HG03196 (cell line): Measurements from ENCODE around the gene DDX11.
"Not testable (repeated sequence)": the region's sequence is repeated elsewhere in the genome, so short reads cannot be mapped to it uniquely, and the experiment has no call there.

Source experiments
- ATAC-seq: cut with Tn5 transposase; IDR thresholded peaks from one replicate; pipeline ENCODE4 v1.9.1; 2021; ENCODE audit not compliant: unreplicated experiment

Gene DDX11

GRCh38 chr12:31073527-31074332 is at the start of gene DDX11:
DDX11 (plus strand) TSS chr12:31073860; CDS start chr12:31078394, 4,534 bp downstream.
- peak; percentile 97 for ATAC-seq

DNA sequence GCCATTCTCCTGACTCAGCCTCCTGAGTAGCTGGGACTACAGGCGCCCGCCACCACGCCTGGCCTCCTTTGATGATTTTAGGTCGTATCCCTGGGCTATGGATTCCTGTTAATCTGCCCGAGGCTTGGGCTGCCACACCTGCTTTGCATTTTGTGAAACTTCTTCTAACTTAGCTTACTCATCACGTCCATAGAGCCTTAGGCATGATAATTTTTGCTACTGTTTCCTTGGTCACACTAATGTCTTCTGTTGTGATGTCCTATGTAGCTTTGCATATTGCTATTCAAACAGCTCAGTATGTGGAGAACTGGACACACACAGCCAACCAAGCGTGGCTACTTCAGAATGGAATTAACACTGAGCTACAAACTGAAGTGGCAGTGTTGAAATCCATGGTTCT is 47.5 kb upstream of the DDX11 start:
- no peak for ATAC-seq

GRCh38 chr12:31027006-31027405 is 46.7 kb upstream of the DDX11 start:
- ATAC-seq, result not testable (repeated sequence)

DNA sequence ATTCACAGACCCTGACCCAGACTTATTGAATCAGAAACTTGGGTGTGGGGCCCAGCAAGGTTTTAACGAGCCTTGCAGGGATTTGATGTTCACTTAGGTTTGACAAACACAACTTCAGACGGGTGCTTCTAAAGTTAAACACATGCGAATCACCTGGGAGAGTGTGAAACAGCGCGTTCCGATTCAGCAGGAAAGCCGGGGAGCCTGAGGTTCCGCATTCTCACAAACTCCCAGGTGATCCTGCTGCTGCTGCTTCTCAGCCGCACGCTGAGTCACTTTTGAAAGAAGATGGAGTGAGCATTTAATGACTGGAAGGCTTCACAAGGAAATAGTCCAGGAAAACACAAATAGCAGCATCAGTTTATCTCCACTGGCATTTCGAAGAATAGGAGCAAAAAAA is 44.2 kb upstream of the DDX11 start:
- no peak for ATAC-seq

GRCh38 chr12:31029916-31030562 is 43.6 kb upstream of the DDX11 start:
- ATAC-seq, result no peak

DNA sequence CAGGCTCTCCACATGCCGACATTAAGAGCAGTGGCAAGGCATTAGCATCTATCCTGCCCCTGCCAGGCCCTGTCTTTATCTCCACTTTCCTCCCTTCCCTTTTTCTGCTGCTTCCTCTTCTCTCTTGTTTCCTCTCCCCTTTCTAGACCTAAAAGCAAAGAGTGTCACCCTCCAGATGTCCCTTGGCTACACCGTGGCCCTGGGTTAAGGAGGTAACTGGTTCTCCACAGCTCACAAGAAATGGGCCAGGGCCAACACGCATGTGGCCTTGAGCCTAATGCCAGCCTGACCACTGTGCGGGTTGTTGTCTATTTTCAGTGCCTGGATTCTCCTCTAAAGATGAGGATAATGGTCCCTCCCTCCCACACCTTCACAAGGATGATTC is 41.7 kb upstream of the DDX11 start:
- ATAC-seq, result no peak

DNA sequence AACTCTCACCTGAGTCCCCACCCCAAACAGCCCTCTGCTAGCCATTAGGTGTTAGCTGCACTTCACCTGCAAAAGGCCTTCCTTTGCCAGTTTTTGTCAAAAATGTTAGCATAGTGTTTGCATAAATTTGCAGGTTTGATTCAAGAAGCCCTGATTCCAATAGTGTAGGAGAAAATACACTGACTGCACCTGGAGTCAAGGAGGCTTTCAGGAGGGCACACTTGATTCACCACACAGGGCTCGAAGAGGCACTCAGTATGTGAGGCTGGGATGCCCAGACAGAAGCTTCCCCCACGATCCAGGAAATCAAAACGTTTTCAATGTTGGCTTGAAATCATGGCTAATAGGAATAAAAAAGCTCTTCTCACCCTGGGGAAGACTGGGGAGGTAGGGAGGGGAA is 40.5 kb upstream of the DDX11 start:
- no peak for ATAC-seq

- ATAC-seq, result no peak
These were observed 40.0 kb upstream of the DDX11 start for GRCh38 chr12:31033681-31034080.

DNA sequence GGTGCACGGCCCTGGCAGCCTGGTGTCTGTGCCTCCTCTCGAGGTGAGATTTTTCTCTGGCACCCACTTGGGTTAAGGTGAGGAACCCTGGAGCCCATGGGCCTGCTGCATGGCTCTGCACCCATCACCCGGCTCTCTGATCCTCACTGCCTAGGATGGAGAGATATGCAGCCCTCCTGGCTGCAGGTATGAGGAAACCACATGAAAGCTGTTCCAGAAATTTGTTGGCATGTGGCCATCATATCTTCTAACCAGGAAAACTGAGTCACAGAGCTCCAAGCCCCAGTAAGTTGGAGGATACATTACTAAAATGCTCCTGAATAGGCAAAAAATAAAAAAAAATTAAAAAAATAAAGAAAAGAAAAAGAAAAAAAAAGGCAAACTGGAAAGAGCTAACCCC is 39.3 kb upstream of the DDX11 start:
- ATAC-seq, result no peak

- no peak for ATAC-seq
These were observed 38.4 kb upstream of the DDX11 start for GRCh38 chr12:31035226-31035625.

DNA sequence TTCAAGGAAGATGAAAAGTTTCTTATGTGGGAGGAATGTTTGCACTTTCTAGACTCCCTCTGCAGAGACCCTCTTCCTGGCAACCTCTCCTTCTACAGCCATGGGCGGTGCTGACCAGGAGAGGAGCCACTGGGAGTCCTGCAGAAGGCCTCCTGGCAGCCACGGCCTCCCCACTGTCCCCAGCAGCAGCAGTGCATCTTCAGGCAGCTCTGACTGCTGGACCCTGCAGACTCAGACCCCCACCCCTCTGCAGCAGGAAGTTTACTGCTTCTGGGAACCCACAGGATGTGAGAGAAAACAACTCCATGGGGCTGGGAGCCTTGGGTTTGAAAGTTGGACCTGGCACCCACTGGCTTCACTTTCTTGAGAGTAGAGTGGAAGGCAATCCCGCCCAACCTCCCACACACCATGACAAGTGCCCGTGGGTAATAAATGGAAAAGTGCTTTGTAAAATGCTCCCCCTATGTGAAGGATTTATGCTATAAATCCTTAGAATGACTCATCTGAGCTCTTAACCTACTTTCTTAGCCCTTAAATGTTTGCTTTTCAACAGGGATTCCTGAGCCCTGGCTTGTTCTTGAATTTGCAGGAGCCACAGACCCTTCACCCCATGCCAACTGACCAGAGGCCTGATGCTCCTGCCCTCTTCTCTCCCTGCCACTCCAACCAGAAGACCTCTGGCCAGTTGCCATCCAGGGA is 37.5 kb upstream of the DDX11 start:
- ATAC-seq, result no peak

DNA sequence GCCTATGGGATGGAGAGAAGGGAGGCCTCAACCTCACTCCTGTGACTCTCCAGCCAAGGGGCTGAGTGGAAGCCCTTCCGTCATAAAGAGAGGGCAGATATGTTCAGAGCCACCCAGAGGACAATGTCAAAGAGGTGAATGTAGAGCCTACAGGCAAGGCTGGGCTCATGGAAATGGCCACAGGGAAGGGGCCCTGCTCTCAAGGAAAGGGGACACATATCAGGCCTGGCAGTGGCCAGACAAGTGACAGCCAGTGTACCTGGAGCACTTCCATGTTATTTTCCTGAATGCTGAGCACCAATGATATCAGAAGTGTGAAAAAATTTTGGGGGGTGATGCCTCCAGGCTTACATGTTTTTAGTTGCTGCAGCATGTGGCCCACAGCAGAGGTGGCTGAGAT is 36.6 kb upstream of the DDX11 start:
- ATAC-seq, result no peak

DNA sequence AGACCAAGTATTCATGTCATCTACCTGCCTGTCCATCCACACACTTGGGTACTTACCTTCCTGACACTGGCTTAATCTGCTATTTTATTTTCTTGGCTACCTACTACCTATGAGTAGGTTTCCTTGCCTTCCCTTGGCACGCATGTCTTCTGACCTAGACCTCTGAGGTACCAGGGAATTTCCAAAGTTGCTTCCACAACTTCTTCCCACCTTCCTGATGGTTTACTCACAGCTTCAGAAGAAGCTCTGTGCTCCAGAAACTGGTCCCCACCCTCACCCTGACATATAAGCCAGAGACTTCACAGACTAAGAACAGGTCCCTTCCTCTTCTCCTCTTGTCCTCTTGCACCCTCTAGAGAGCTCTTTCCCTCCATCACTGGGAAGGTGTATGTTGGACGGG is 35.7 kb upstream of the DDX11 start:
- no peak for ATAC-seq

- ATAC-seq, result no peak
These were observed 32.6 kb upstream of the DDX11 start for GRCh38 chr12:31041033-31041564.

DNA sequence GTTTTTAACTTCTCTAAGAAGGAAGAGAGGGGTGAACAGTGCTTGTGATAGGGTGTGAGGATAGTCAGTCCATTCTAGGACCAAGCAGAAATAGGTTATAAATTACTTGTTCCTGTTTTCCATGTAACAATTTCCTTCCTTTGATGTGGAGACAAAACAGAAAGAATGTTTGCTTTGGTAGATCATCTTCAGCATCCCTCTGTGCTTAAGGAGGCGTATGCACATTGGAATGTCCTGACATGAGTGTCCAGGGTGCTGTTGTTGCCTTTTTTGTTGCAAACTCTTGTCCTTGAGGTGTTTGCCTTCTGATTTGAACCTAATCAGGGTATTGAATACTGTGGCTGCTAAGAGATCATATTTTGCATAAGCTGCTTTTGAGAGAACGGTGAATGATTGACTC is 23.5 kb upstream of the DDX11 start:
- not testable (repeated sequence) for ATAC-seq

GRCh38 chr12:31050548-31050947 is 23.1 kb upstream of the DDX11 start:
- ATAC-seq, result not testable (repeated sequence)

GRCh38 chr12:31051692-31052091 is 22.0 kb upstream of the DDX11 start:
- ATAC-seq, result peak; percentile 60

GRCh38 chr12:31052121-31052520 is 21.5 kb upstream of the DDX11 start:
- not testable (repeated sequence) for ATAC-seq

DNA sequence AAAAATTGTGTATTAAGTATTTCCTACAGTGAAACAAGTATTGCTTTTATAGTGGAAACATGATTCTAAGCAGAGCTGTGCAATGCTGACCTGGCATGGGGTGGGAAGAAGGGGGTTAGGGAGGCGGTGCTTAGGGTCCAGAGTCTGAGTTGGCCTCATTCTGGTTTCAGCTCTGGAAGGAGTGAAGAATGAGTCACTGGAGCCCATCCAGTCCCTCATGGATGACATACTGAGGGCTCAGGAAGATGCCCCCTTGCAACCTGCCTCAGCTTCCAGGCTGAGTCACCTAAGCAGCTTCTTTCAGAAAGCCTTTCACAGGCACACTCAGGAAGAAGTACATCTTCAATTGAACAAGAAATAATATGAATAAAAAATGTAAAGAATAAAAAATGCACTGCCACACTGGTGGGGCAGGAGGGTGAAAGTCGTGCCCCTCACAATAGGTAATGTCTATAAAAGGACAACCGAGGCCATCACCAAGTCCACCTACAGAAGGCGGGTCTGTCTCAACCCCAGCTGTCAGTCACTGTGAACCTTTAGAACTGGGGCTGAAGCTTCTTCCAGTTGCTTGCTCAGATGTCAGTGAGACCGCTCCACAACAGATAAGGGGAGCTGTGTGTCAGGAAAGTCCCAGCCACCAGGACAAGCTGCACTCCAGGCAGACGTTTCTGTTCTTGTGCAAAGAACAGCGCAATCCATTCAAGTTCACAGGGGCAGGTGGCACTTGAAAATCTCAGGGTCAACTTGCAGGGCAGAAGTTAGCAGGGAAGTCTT is 20.8 kb upstream of the DDX11 start:
- ATAC-seq, result not testable (repeated sequence)

DNA sequence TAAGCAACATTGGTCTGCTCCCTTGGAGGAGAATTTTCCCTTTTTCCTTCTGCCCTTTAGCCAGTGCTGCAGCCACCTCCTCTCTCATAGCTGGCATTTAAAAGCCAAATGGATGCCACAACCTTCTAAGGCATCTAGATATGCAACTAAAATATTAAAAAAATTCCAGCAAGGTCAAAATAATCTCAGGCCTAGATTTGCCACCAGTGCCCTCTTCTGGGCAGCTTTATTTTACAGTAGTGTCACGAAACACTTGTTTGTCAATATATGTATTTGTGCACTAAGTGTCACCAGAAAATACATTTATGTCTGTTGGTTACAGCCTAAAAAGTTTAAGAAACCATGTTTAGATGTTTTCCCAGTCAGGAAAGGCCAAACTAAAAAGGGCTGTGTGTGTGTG is 19.7 kb upstream of the DDX11 start:
- not testable (repeated sequence) for ATAC-seq

DNA sequence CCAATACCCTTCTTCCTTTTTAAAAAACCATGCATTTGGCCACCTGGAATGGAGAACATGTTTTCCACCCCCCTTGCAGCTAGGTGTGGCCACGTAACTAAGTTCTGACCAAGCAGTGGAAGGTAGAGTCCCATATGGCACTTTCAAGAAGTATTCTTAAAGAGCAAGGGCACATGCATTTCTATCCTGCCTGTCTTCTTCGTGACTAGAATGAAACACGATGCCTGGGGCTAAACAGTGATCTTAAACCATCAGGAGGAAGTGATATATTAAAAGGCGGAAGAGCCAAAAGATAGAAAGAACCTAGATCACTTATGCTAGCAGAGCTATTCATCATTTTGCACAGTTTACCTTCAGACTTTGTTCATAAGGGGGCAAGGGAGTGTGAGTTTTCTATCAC is 16.0 kb upstream of the DDX11 start:
- ATAC-seq, result no peak
